ENCODE data around the gene ACBD6. TPM values are rescaled to one million over a fixed set of nuclear protein-coding genes. Genes with fewer than 3 reads are reported as not detected.

Gene ACBD6
- total RNA-seq, 1 donor from 2014 or later: 66.1 TPM

- TF ChIP-seq CTCF (conservative IDR thresholded peaks at IDR 0.05; ENCODE audit: low read depth, low read length): no peak
- DNase-seq (ENCODE audit: low read depth): no peak
- H3K4me3 ChIP-seq (ENCODE audit: low read depth, low read length): no peak overlapping the region
Observed at GRCh38 chr1:180534214-180534613, 31.8 kb upstream of the ACBD6 start.

- no peak for DNase-seq (ENCODE audit: low read depth)
- peak; percentile 97 for TF ChIP-seq CTCF (conservative IDR thresholded peaks at IDR 0.05; ENCODE audit: low read depth, low read length)
- no peak overlapping the region for H3K4me3 ChIP-seq (ENCODE audit: low read depth, low read length)
Observed at GRCh38 chr1:180533266-180533987, 31.1 kb upstream of the ACBD6 start.

- no peak for TF ChIP-seq CTCF (conservative IDR thresholded peaks at IDR 0.05; ENCODE audit: low read depth, low read length)
- H3K4me3 ChIP-seq (ENCODE audit: low read depth, low read length): no peak overlapping the region
- no peak for DNase-seq (ENCODE audit: low read depth)
Observed at GRCh38 chr1:180532854-180533253, 30.5 kb upstream of the ACBD6 start.

GRCh38 chr1:180530501-180530900, 28.1 kb upstream of the ACBD6 start:
- DNase-seq (ENCODE audit: low read depth): peak; percentile 95
- TF ChIP-seq CTCF (conservative IDR thresholded peaks at IDR 0.05; ENCODE audit: low read depth, low read length): no peak

GRCh38 chr1:180528868-180529470, 26.6 kb upstream of the ACBD6 start:
- H3K4me3 ChIP-seq (ENCODE audit: low read depth, low read length): no peak overlapping the region
- DNase-seq (ENCODE audit: low read depth): no peak
- TF ChIP-seq CTCF (conservative IDR thresholded peaks at IDR 0.05; ENCODE audit: low read depth, low read length): no peak

More at GRCh38 chr1:180530501-180530900, 28.1 kb upstream of the ACBD6 start:
- H3K4me3 ChIP-seq (ENCODE audit: low read depth, low read length): no peak overlapping the region

- no peak for TF ChIP-seq CTCF (conservative IDR thresholded peaks at IDR 0.05; ENCODE audit: low read depth, low read length)
- H3K4me3 ChIP-seq (ENCODE audit: low read depth, low read length): no peak overlapping the region
- DNase-seq (ENCODE audit: low read depth): no peak
Observed at GRCh38 chr1:180527101-180527669, 24.8 kb upstream of the ACBD6 start.

Data from epithelial cell of proximal tubule (primary cell).